GM12878 (cell line): Measurements from ENCODE around the gene LINC00632. TPM values are rescaled to one million over a fixed set of nuclear protein-coding genes. Genes with fewer than 3 reads are reported as not detected.

Experiments
- ATAC-seq: fragments of 200-7000 bp; cut with Tn5 transposase; 3 replicates; pipeline ENCODE4 v1.9.1; 2020; ENCODE audit warnings: mild to moderate bottlenecking, moderate library complexity
- BruUV-seq: library from RNA; stranded (reverse); fragments of 400-500 nt; replicated peaks from 2 replicates; lab custom pipeline; 2021; lab: Mats Ljungman, UMichigan
- CTCF ChIA-PET: fragments of 300-600 bp; sonication (Branson Sonifier 250); formaldehyde crosslinking; extraction: SDS; loops from one replicate; lab custom pipeline; 2021; ENCODE audit warnings: inconsistent platforms; lab: Yijun Ruan, JAX
- POLR2A ChIA-PET: fragments of 350-600 bp; formaldehyde crosslinking; extraction: SDS; loops from one replicate; lab custom pipeline; 2021; ENCODE audit warnings: inconsistent platforms; lab: Charles Lee
- RAD21 ChIA-PET: fragments of 300-600 bp; sonication (Branson Sonifier 250); formaldehyde crosslinking; loops from one replicate; lab custom pipeline; 2023; ENCODE audit warnings: antibody characterized with exemption; ENCODE audit not compliant: unreplicated experiment; lab: Charles Lee
- SMC1A ChIA-PET: fragments of 300-600 bp; sonication (Branson Sonifier 250); formaldehyde crosslinking; loops from one replicate; lab custom pipeline; 2023; ENCODE audit not compliant: unreplicated experiment, uncharacterized antibody; lab: Charles Lee
- DNase-seq: peaks from one replicate; pipeline ENCODE4 v3.0.0-alpha.2; 2011; ENCODE audit warnings: low read depth, low spot score
- FAIRE-seq: peaks from 3 replicates; lab custom pipeline; 2011; peaks lifted over from hg19 to GRCh38; lab: Jason Lieb, UNC
- H2AFZ ChIP-seq: 2 replicates; pipeline ENCODE4 v1.6.0; 2011; ENCODE audit warnings: low read depth, low read length, control low read depth; ENCODE audit not compliant: control insufficient read depth
- H3K27ac ChIP-seq: 2 replicates; pipeline ENCODE4 v1.5.1; 2011; ENCODE audit warnings: control low read depth; ENCODE audit not compliant: control insufficient read depth, insufficient read depth
- H3K27me3 ChIP-seq, 2 experiments: replicated peaks in 1 of 2; 2 replicates each; pipeline versions ENCODE4 v1.6.0 to v1.6.1; 2011; ENCODE audit warnings: low read length in 1 of 2; ENCODE audit not compliant: control insufficient read depth in 2 of 2, insufficient read depth in 2 of 2
- H3K36me3 ChIP-seq, 2 experiments: 2 replicates each; pipeline ENCODE4 v1.5.1; 2011; ENCODE audit warnings: low read length in 1 of 2; ENCODE audit not compliant: control insufficient read depth in 2 of 2, insufficient read depth in 2 of 2
- H3K4me1 ChIP-seq: 2 replicates; pipeline ENCODE4 v1.6.1; 2011; ENCODE audit warnings: mild to moderate bottlenecking, low read length, moderate library complexity, mixed read lengths; ENCODE audit not compliant: control insufficient read depth, insufficient read depth
- H3K4me2 ChIP-seq: 2 replicates; pipeline ENCODE4 v1.6.0; 2011; ENCODE audit warnings: control low read depth; ENCODE audit not compliant: control insufficient read depth, insufficient read depth
- H3K4me3 ChIP-seq: fragments of 200-600 bp; sonication (generic); 2 replicates; pipeline ENCODE4 v1.5.1; 2016
- H3K79me2 ChIP-seq: 2 replicates; pipeline ENCODE4 v1.6.0; 2011; ENCODE audit warnings: low read length; ENCODE audit not compliant: control insufficient read depth, insufficient read depth
- H3K9ac ChIP-seq: 2 replicates; pipeline ENCODE4 v1.8.0; 2011; ENCODE audit warnings: low read length, control low read depth, mixed read lengths; ENCODE audit not compliant: control insufficient read depth, insufficient read depth
- H3K9me3 ChIP-seq: replicated peaks from 3 replicates; pipeline ENCODE4 v1.5.1; 2011; ENCODE audit warnings: mild to moderate bottlenecking, low read length; ENCODE audit not compliant: control insufficient read depth, insufficient read depth
- H4K20me1 ChIP-seq: 2 replicates; pipeline ENCODE4 v1.6.0; 2011; ENCODE audit not compliant: control insufficient read depth, insufficient read depth
- CTCF ChIP-seq, 3 experiments: IDR thresholded peaks in 2 of 3; conservative IDR thresholded peaks in 1 of 3; 2 replicates each; pipeline ENCODE4 v1.5.1; 2011; ENCODE audit warnings: low read depth in 3 of 3, low read length in 3 of 3, mild to moderate bottlenecking in 3 of 3, control low read depth in 2 of 3, moderate library complexity in 2 of 3, inconsistent platforms in 1 of 3, mixed read lengths in 1 of 3; ENCODE audit not compliant: control insufficient read depth in 2 of 3, insufficient read depth in 1 of 3; ENCODE audit errors: extremely low read depth in 1 of 3
- NRF1 ChIP-seq: conservative IDR thresholded peaks from 2 replicates; pipeline ENCODE4 v1.6.1; 2011; ENCODE audit warnings: mild to moderate bottlenecking, low read depth, low read length, improper control_type of control experiment
- RAD21 ChIP-seq: IDR thresholded peaks from 2 replicates; pipeline ENCODE4 v1.6.1; 2011; ENCODE audit warnings: mild to moderate bottlenecking, low read depth, low read length, moderate library complexity; ENCODE audit not compliant: insufficient read depth
- RUNX3 ChIP-seq: IDR thresholded peaks from 2 replicates; pipeline ENCODE4 v1.6.1; 2012; ENCODE audit warnings: low read length, inconsistent platforms
- SMC3 ChIP-seq: IDR thresholded peaks from 2 replicates; pipeline ENCODE4 v1.6.1; 2011; ENCODE audit warnings: low read length, improper control_type of control experiment, borderline replicate concordance
- ZZZ3 ChIP-seq: IDR thresholded peaks from 2 replicates; pipeline ENCODE4 v1.6.1; 2011; ENCODE audit warnings: low read depth; ENCODE audit not compliant: control insufficient read depth, insufficient read length
- WGBS: methylation state at CpG from one replicate; pipeline ENCODE4 v1.1.6; 2016; ENCODE audit warnings: low lambda C conversion rate; ENCODE audit not compliant: insufficient replicate concordance, insufficient coverage; ENCODE audit errors: missing lambda C conversion rate; 5-methylcytosine and 5-hydroxymethylcytosine counted together
- in situ Hi-C: fragments of 300-500 bp; cut with MboI; formaldehyde crosslinking; loops from 9 replicates; pipeline ENCODE4 v1.14.3; 2018; ENCODE audit warnings: mixed read lengths
- intact Hi-C: fragments of 100-400 bp; cut with micrococcal nuclease; formaldehyde crosslinking; loops from one replicate; pipeline ENCODE4 v1.14.2; 2022; ENCODE audit not compliant: unreplicated experiment
- polyA plus RNA-seq, 11 experiments: library from polyadenylated mRNA; depleted of rRNA in 4 of 11; unstranded in 6 of 11; stranded (reverse) in 5 of 11; fragments of >200 nt; fragmentation: Nextera tagmentation in 4 of 11; fragmentation: Illumina TruSeq in 1 of 11; extraction: Ambion mirVana in 4 of 11; extraction: Trizol in 1 of 11; gene quantifications; 1 replicate in 1 of 11; 2 replicates in 10 of 11; pipeline versions ENCODE4 v1.2.1 to v1.2.3, GENCODE V29; 2011 to 2016; ENCODE audit warnings: inconsistent platforms in 2 of 11, missing spikeins in 2 of 11, low read depth in 1 of 11
- total RNA-seq, 4 experiments: library from RNA; depleted of rRNA in 3 of 4; stranded (reverse); fragments of >200 nt in 3 of 4; fragmentation: Illumina TruSeq in 1 of 4; extraction: Trizol in 1 of 4; gene quantifications; 2 replicates each; pipeline versions ENCODE4 v1.2.1 to v1.2.3, GENCODE V29; 2013 to 2021

LINC00632 gene
- total and polyA plus RNA-seq, 10 of the 15 experiments (the other 5 are each of a cell fraction or from before 2014, with no cell fraction given), result 0.26 to 0.50 TPM; not detected in 8

DNA sequence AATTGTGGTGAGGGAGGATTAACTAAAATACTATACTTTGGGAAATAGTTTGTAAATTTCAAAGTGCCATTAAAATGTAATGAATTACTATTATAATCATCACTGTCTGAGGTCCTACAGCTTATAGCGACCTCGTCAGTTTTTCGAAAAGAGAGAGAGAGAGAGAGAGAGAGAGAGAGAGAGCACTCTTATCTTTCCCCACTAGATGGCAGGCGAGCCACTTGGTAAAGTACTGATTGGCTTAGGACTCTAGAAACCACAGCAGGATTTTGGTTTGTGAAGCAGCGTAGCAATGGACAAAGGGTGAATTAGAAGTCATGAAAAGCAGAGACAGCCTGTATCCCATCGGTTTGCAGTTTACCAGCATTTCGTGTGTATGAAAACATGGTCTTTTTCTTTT lies 52.5 kb downstream of the LINC00632 start:
- H3K4me2 ChIP-seq, result no peak overlapping the region
- peak; percentile 89 for ATAC-seq
- H3K27ac ChIP-seq, result no peak overlapping the region
- ChIA-PET CTCF (interaction anchor here (0.5 to 1.9 kb wide), 13 partner anchors 9 to 1845 kb away, joined by 3 to 7 read pairs (median 3); no protein-coding TSS in a partner anchor), RAD21 (no interaction called here), POLR2A (no interaction called here), SMC1A (interaction anchor here (0.6 to 1.6 kb wide), 3 partner anchors 10 to 516 kb away, joined by 3 to 4 read pairs (median 3); no protein-coding TSS in a partner anchor)
- no peak overlapping the region for H2AFZ ChIP-seq
- no peak overlapping the region for H3K9ac ChIP-seq
- H3K79me2 ChIP-seq, result no peaks in the 10 kb centered on the region
- H3K4me3 ChIP-seq, result no peak overlapping the region
- peak; percentile 25; the same call in 1 of the 2 replicates for TF ChIP-seq RUNX3
- peak; percentile 59 for TF ChIP-seq RAD21
- TF ChIP-seq SMC3, result peak; percentile 21; the same call in 1 of the 2 replicates
- TF ChIP-seq CTCF (IDR thresholded peaks at IDR 0.05 in 2 of 3, conservative IDR thresholded peaks at IDR 0.05 in 1 of 3; ENCODE audit: control insufficient read depth in 2 of 3, extremely low read depth in 1 of 3, insufficient read depth in 1 of 3, low read depth in 3 of 3, low read length in 3 of 3), result peak; percentile 63 to 77 (median 77)
- peak; percentile 80 for TF ChIP-seq ZZZ3
- TF ChIP-seq NRF1, result no peak
- peak; percentile 83 for FAIRE-seq
- 0% methylated on average over 7 of the region's 7 CpGs for WGBS
- intact Hi-C loops, result no loop called here
- H3K36me3 ChIP-seq, result no peaks in the 10 kb centered on the region
- no TSS peak for BruUV-seq
- H3K9me3 ChIP-seq, result no peaks in the 10 kb centered on the region
- H3K27me3 ChIP-seq, result no peaks in the 10 kb centered on the region
- DNase-seq, result no peak
- in situ Hi-C loops, result no loop called here
- no peaks in the 10 kb centered on the region for H4K20me1 ChIP-seq
- no peaks in the 10 kb centered on the region for H3K4me1 ChIP-seq
